Prostate gland (tissue), 2 donors: Measurements from ENCODE around the gene MTHFD2L. TPM values are rescaled to one million over a fixed set of nuclear protein-coding genes. Genes with fewer than 3 reads are reported as not detected.
"Not testable (repeated sequence)": the region's sequence is repeated elsewhere in the genome, so short reads cannot be mapped to it uniquely, and the experiment has no call there.

Experiments used
- DNase-seq: peaks from one replicate; pipeline ENCODE4 v3.0.0-alpha.2; 2019; ENCODE audit warnings: low spot score
- H3K27ac ChIP-seq, 2 donors: fragments of 200-600 bp; sonication (generic); 2 replicates each; pipeline ENCODE4 v1.5.1; 2017 to 2019
- H3K27me3 ChIP-seq: fragments of 200-600 bp; sonication (generic); replicated peaks from 2 replicates; pipeline ENCODE4 v1.5.1; 2019; ENCODE audit not compliant: insufficient read depth
- H3K36me3 ChIP-seq, 2 donors: fragments of 200-600 bp; sonication (generic); 1 replicate in 1 of 2; 2 replicates in 1 of 2; pipeline versions ENCODE4 v1.5.1 to v1.8.1; 2017 to 2019
- H3K4me1 ChIP-seq: fragments of 200-600 bp; sonication (generic); replicated peaks from 2 replicates; pipeline ENCODE4 v1.5.1; 2019
- H3K4me3 ChIP-seq, 2 donors: fragments of 200-600 bp; sonication (generic); 2 replicates each; pipeline ENCODE4 v1.5.1; 2017 to 2019
- H3K9me3 ChIP-seq: fragments of 200-600 bp; sonication (generic); 2 replicates; pipeline ENCODE4 v1.5.1; 2017
- POLR2A ChIP-seq: fragments of 450-650 bp; IDR thresholded peaks from one replicate; pipeline ENCODE4 v1.6.1; 2016; ENCODE audit warnings: antibody characterized with exemption, mild to moderate bottlenecking
- POLR2AphosphoS5 ChIP-seq: sonication (generic); formaldehyde crosslinking; IDR thresholded peaks from one replicate; pipeline ENCODE4 v1.6.1; 2017; ENCODE audit warnings: antibody characterized with exemption
- whole genome bisulfite sequencing: methylation state at CpG from one replicate; pipeline ENCODE4 v1.1.5; 2018; 5-methylcytosine and 5-hydroxymethylcytosine counted together
- intact Hi-C: fragments of 100-400 bp; cut with DNase I; formaldehyde crosslinking; loops from one replicate; pipeline ENCODE4 v1.14.2; 2022
- total RNA-seq, 2 donors: library from RNA; depleted of rRNA; stranded (reverse); fragments of >200 nt; gene quantifications; one replicate each; pipeline ENCODE4 v1.1.0, GENCODE V29; 2016
- TF ChIP-seq, protein P1 (sequence below), 4 experiments: fragments of 200-600 bp in 2 of 4; fragments of 450-650 bp in 2 of 4; sonication (generic) in 2 of 4; IDR thresholded peaks; 1 replicate in 3 of 4; 2 replicates in 1 of 4; pipeline ENCODE4 v1.5.1; 2016 to 2019; ENCODE audit warnings: antibody characterized with exemption in 4 of 4, mild to moderate bottlenecking in 2 of 4, moderate library complexity in 2 of 4

The MTHFD2L gene
- total RNA-seq, 2 donors from 2014 or later = 15.8 to 19.9 TPM

DNA sequence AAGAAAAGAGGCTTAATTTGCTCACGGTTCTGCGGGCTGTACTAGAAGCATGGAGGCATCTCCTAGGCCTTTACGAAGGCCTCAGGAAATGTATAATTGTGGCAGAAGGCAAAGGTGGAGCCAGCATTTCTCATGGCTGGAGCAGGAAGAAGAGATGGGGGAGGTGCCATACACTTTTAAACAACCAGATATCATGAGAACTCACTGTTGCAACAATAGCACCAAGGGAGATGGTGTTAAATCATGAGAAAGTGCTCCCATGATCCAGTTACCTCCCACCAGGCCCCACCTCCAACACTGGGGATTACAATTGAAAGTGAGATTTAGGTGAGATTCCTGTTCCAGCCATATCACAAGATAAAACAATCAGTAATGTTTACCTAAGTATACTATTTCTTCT lies 45.5 kb downstream of the MTHFD2L start:
- TF ChIP-seq POLR2A = no peak
- no peak for TF ChIP-seq POLR2AphosphoS5
- TF ChIP-seq, protein P1, sequence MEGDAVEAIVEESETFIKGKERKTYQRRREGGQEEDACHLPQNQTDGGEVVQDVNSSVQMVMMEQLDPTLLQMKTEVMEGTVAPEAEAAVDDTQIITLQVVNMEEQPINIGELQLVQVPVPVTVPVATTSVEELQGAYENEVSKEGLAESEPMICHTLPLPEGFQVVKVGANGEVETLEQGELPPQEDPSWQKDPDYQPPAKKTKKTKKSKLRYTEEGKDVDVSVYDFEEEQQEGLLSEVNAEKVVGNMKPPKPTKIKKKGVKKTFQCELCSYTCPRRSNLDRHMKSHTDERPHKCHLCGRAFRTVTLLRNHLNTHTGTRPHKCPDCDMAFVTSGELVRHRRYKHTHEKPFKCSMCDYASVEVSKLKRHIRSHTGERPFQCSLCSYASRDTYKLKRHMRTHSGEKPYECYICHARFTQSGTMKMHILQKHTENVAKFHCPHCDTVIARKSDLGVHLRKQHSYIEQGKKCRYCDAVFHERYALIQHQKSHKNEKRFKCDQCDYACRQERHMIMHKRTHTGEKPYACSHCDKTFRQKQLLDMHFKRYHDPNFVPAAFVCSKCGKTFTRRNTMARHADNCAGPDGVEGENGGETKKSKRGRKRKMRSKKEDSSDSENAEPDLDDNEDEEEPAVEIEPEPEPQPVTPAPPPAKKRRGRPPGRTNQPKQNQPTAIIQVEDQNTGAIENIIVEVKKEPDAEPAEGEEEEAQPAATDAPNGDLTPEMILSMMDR (IDR thresholded peaks at IDR 0.05) = no peak
- no peaks in the 10 kb centered on the region for H3K27me3 ChIP-seq
- intact Hi-C loops = no loop called here
- no peaks in the 10 kb centered on the region for H3K9me3 ChIP-seq
- no peak for DNase-seq
- H3K27ac ChIP-seq = no peak overlapping the region
- H3K36me3 ChIP-seq = no peaks in the 10 kb centered on the region
- 88% methylated on average over 3 of the region's 3 CpGs for WGBS
- no peak overlapping the region for H3K4me3 ChIP-seq
- H3K4me1 ChIP-seq = no peaks in the 10 kb centered on the region

GRCh38 chr4:74205046-74205445 lies 47.1 kb downstream of the MTHFD2L start:
- TF ChIP-seq POLR2AphosphoS5 = no peak
- TF ChIP-seq, protein P1 (IDR thresholded peaks at IDR 0.05) = no peak
- TF ChIP-seq POLR2A = no peak
- Histone ChIP-seq H3K4me1 (no peaks in the 10 kb centered on the region), H3K4me3 (no peak overlapping the region), H3K9me3 (no peaks in the 10 kb centered on the region), H3K36me3 (no peaks in the 10 kb centered on the region), H3K27ac (no peak overlapping the region), H3K27me3 (no peaks in the 10 kb centered on the region)
- whole genome bisulfite sequencing = 94% methylated on average over 4 of the region's 4 CpGs
- DNase-seq = no peak
- intact Hi-C loops = no loop called here

GRCh38 chr4:74205559-74205958 lies 47.6 kb downstream of the MTHFD2L start:
- H3K9me3 ChIP-seq = no peaks in the 10 kb centered on the region
- H3K27ac ChIP-seq = no peak overlapping the region
- H3K27me3 ChIP-seq = no peaks in the 10 kb centered on the region
- intact Hi-C loops = no loop called here
- TF ChIP-seq POLR2AphosphoS5 (no peak), POLR2A (no peak)
- TF ChIP-seq, protein P1 (IDR thresholded peaks at IDR 0.05) = no peak
- H3K4me1 ChIP-seq = no peaks in the 10 kb centered on the region
- H3K4me3 ChIP-seq = no peak overlapping the region
- H3K36me3 ChIP-seq = no peaks in the 10 kb centered on the region
- no peak for DNase-seq

- DNase-seq = no peak
- 63% methylated on average over 3 of the region's 3 CpGs for WGBS
- H3K27ac ChIP-seq = no peak overlapping the region
Observed at GRCh38 chr4:74206088-74206825, 48.3 kb downstream of the MTHFD2L start.

DNA sequence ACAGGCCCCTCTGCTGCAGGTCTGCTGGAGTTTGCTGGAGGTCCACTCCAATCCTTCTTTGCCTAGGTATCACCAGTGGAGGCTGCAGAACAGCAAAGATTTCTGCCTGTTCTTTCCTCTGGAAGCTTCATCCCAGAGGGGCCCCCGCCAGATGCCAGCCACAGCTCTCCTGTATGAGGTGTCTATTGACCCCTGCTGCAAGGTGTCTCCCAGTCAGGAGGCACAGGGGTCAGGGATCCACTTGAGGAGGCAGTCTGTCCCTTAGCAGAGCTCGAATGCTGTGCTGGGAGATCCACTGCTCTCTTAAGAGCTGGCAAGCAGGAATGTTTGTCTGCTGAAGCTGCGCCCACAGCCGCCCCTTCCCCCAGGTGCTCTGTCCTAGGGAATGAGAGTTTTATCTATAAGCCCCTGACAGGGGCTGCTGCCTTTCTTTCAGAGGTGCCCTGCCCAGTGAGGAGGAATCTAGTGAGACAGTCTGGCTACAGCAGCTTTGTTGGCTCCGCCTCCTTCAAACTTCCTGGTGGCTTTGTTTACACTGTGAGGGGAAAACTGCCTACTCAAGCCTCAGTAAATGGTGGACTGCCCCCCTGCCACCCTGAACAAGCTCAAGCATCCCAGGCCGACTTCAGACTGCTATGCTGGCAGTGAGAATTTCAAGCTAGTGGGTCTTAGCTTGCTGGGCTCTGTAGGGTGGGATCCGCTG lies 56.7 kb downstream of the MTHFD2L start:
- H3K27ac ChIP-seq, DNase-seq, intact Hi-C loops, H3K4me3 ChIP-seq, H3K27me3 ChIP-seq, H3K36me3 ChIP-seq, H3K9me3 ChIP-seq, H3K4me1 ChIP-seq: not testable (repeated sequence)
- 74% methylated on average over 7 of the region's 7 CpGs for WGBS

More at GRCh38 chr4:74206088-74206825, 48.3 kb downstream of the MTHFD2L start:
- Histone ChIP-seq H3K27me3 (no peaks in the 10 kb centered on the region), H3K4me3 (no peak overlapping the region), H3K36me3 (no peaks in the 10 kb centered on the region), H3K4me1 (no peaks in the 10 kb centered on the region), H3K9me3 (no peaks in the 10 kb centered on the region)
- intact Hi-C loops = no loop called here
- no peak for TF ChIP-seq POLR2AphosphoS5
- TF ChIP-seq, protein P1 (IDR thresholded peaks at IDR 0.05) = no peak
- no peak for TF ChIP-seq POLR2A

DNA sequence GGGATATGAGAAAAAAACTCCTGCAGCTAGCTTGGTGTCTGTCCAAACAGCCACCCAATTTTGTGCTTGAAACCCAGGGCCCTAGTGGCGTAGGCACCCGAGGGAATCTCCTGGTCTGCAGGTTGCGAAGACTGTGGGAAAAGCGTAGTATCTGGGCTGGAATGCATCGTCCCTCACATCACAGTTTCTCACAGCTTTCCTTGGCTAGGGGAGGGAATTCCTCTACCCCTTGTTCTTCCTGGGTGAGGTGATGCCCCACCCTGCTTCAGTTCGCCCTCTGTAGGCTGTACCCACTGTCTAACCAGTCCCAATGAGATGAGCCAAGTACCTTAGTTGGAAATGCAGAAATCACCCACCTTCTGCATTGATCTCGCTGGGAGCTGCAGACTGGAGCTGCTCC lies 57.3 kb downstream of the MTHFD2L start:
- H3K27me3 ChIP-seq, H3K4me1 ChIP-seq, DNase-seq, H3K27ac ChIP-seq, intact Hi-C loops, H3K9me3 ChIP-seq, H3K36me3 ChIP-seq, H3K4me3 ChIP-seq: not testable (repeated sequence)
- WGBS = 94% methylated on average over 7 of the region's 7 CpGs
